MG63 (cell line): Measurements from ENCODE around the gene CCNY. TPM values are rescaled to one million over a fixed set of nuclear protein-coding genes. Genes with fewer than 3 reads are reported as not detected.

Experiments
- total RNA-seq: library from RNA; depleted of rRNA; stranded (reverse); fragments of >200 nt; shearing (Covaris generic); gene quantifications from 2 replicates; pipeline ENCODE4 v1.2.3, GENCODE V29; 2014; ENCODE audit warnings: low replicate concordance; rRNA removed

Gene CCNY
- total RNA-seq, 1 experiment from 2014 or later: 47.2 TPM

Other genes starting within 250 kb of the CCNY start
- 18.3 and 26.9 TPM in 2 replicates for gene CUL2, start 246.2 kb upstream of the CCNY start, total RNA-seq
- gene CREM, start 209.7 kb upstream of the CCNY start, total RNA-seq: 72.3 and 102 TPM in 2 replicates